NCI-H2081 treated with DMSO at 0.1 percent for 48 hours (cell line): ENCODE data around the gene BRCA1.
"Not testable (repeated sequence)": the region's sequence is repeated elsewhere in the genome, so short reads cannot be mapped to it uniquely, and the experiment has no call there.

Experiments
- DNase-seq: peaks from one replicate; lab custom pipeline; 2025; lab: John Stamatoyannopoulos, UW

Gene BRCA1

GRCh38 chr17:43125133-43125966, at the start of gene BRCA1:
TSS of gene BRCA1 (minus strand) at chr17:43125364. CDS start at chr17:43124096, 1,268 bp downstream.
- DNase-seq = peak; percentile 99

GRCh38 chr17:43171586-43172487, 46.7 kb upstream of the BRCA1 start:
- no peak for DNase-seq

- DNase-seq = peak; percentile 94
Observed at GRCh38 chr17:43170766-43171585, 45.8 kb upstream of the BRCA1 start, which contains the start of gene NBR1. TSS of gene NBR1 (plus strand) at chr17:43171214. CDS start at chr17:43175800, 4,586 bp downstream.

GRCh38 chr17:43170140-43170765, 45.1 kb upstream of the BRCA1 start:
- peak; percentile 98 for DNase-seq

GRCh38 chr17:43169561-43170139, 44.5 kb upstream of the BRCA1 start:
- no peak for DNase-seq

- DNase-seq = not testable (repeated sequence)
Observed at GRCh38 chr17:43165971-43166370, 40.8 kb upstream of the BRCA1 start.

GRCh38 chr17:43159957-43160356, 34.8 kb upstream of the BRCA1 start:
- not testable (repeated sequence) for DNase-seq

GRCh38 chr17:43159232-43159631, 34.1 kb upstream of the BRCA1 start:
- DNase-seq = not testable (repeated sequence)

- no peak for DNase-seq
Observed at GRCh38 chr17:43155666-43156065, 30.5 kb upstream of the BRCA1 start.

GRCh38 chr17:43153197-43153835, 28.2 kb upstream of the BRCA1 start:
- not testable (repeated sequence) for DNase-seq

- no peak for DNase-seq
Observed at GRCh38 chr17:43151880-43152456, 26.8 kb upstream of the BRCA1 start.

- DNase-seq = no peak
Observed at GRCh38 chr17:43146649-43147048, 21.5 kb upstream of the BRCA1 start.

- DNase-seq = no peak
Observed at GRCh38 chr17:43143201-43143600, 18.0 kb upstream of the BRCA1 start.

GRCh38 chr17:43142153-43142552, 17.0 kb upstream of the BRCA1 start:
- DNase-seq = no peak

- DNase-seq = no peak
Observed at GRCh38 chr17:43140396-43141332, 15.5 kb upstream of the BRCA1 start.

GRCh38 chr17:43138531-43138930, 13.4 kb upstream of the BRCA1 start:
- not testable (repeated sequence) for DNase-seq

- DNase-seq = not testable (repeated sequence)
Observed at GRCh38 chr17:43136574-43136973, 11.4 kb upstream of the BRCA1 start.

- DNase-seq = no peak
Observed at GRCh38 chr17:43135454-43135819, 10.3 kb upstream of the BRCA1 start.
